ENCODE measurements around the gene MFSD6. TPM values are rescaled to one million over a fixed set of nuclear protein-coding genes. Genes with fewer than 3 reads are reported as not detected.

Gene MFSD6
- total and polyA plus RNA-seq, 11 donors: 11.8 to 75.0 (median 18.9) TPM

GRCh38 chr2:190501702-190502407, 93.7 kb downstream of the MFSD6 start:
- no peak for TF ChIP-seq POLR2A (IDR thresholded peaks at IDR 0.05)
- TF ChIP-seq CTCF (IDR thresholded peaks at IDR 0.05): no peak
- H3K4me3 ChIP-seq: no peak overlapping the region
- intact Hi-C loops (cut with DNase I): loop anchor here in 4 of 10 donors (5.0 to 10.0 kb wide), 4 partner anchors 95 to 417 kb away; partner anchors contain the start of gene MFSD6 (in 2 of the 4)
- H3K27me3 ChIP-seq: no peaks in the 10 kb centered on the region
- H3K4me1 ChIP-seq: peaks cover 0 to 25% (median 3%) of the 10 kb centered on the region in 12 donors
- DNase-seq: no peak
- H3K9me3 ChIP-seq: no peaks in the 10 kb centered on the region
- 84 to 89% (median 85%) methylated on average over 3 of the region's 3 CpGs for WGBS, 4 donors
- H3K27ac ChIP-seq: peak overlapping the region in 2 of 12 donors; percentile 0 to 8
- no peak for ATAC-seq
- peaks cover 0 to 77% (median 60%) of the 10 kb centered on the region in 9 donors for H3K36me3 ChIP-seq

GRCh38 chr2:190503088-190503487, 94.9 kb downstream of the MFSD6 start:
- H3K27ac ChIP-seq: peak overlapping the region in 1 of 12 donors; percentile 30
- no peak for DNase-seq
- WGBS, 4 donors: 72 to 78% (median 75%) methylated on average over 3 of the region's 3 CpGs

GRCh38 chr2:190504912-190505311, 96.8 kb downstream of the MFSD6 start:
- 95 to 98% (median 97%) methylated on average over 3 of the region's 3 CpGs for WGBS, 4 donors
- intact Hi-C loops (cut with DNase I): loop anchor here in 5 of 10 donors (5.0 to 10.0 kb wide), 6 partner anchors 98 to 420 kb away; partner anchors contain the start of gene MFSD6 (in 2 of the 5)

More at GRCh38 chr2:190503088-190503487, 94.9 kb downstream of the MFSD6 start:
- Histone ChIP-seq H3K4me1 (peaks cover 0 to 28% (median 3%) of the 10 kb centered on the region in 12 donors), H3K9me3 (no peaks in the 10 kb centered on the region), H3K27me3 (no peaks in the 10 kb centered on the region), H3K36me3 (peaks cover 0 to 64% (median 51%) of the 10 kb centered on the region in 9 donors), H3K4me3 (no peak overlapping the region)
- intact Hi-C loops (cut with DNase I): loop anchor here in 4 of 10 donors (5.0 to 10.0 kb wide), 4 partner anchors 96 to 418 kb away; partner anchors contain the start of gene MFSD6 (in 2 of the 4)
- TF ChIP-seq POLR2A (IDR thresholded peaks at IDR 0.05): no peak
- no peak for TF ChIP-seq CTCF (IDR thresholded peaks at IDR 0.05)
- ATAC-seq: peak in 2 of 4 donors; percentile 51 to 56

More at GRCh38 chr2:190504912-190505311, 96.8 kb downstream of the MFSD6 start:
- ATAC-seq (no peak), DNase-seq (no peak)
- H3K9me3 ChIP-seq: no peaks in the 10 kb centered on the region
- peaks cover 0 to 67% (median 37%) of the 10 kb centered on the region in 9 donors for H3K36me3 ChIP-seq
- no peak overlapping the region for H3K4me3 ChIP-seq
- no peaks in the 10 kb centered on the region for H3K27me3 ChIP-seq
- H3K27ac ChIP-seq: no peak overlapping the region
- no peak for TF ChIP-seq POLR2A (IDR thresholded peaks at IDR 0.05)
- no peak for TF ChIP-seq CTCF (IDR thresholded peaks at IDR 0.05)
- H3K4me1 ChIP-seq: peaks cover 0 to 28% (median 3%) of the 10 kb centered on the region in 12 donors
